Progenitor cell of endocrine pancreas (in vitro differentiated cells): ENCODE measurements around the gene RIMBP2. TPM values are rescaled to one million over a fixed set of nuclear protein-coding genes. Genes with fewer than 3 reads are reported as not detected.
"Not testable (repeated sequence)": the region's sequence is repeated elsewhere in the genome, so short reads cannot be mapped to it uniquely, and the experiment has no call there.

Source experiments
- DNase-seq: peaks from one replicate; pipeline ENCODE4 v3.0.0; 2021; ENCODE audit warnings: low spot score; ENCODE audit not compliant: unreplicated experiment
- H3K27ac Mint-ChIP-seq: 2 replicates; pipeline ENCODE4 v1.8.0; 2021; ENCODE audit warnings: mild to moderate bottlenecking, moderate library complexity, mixed read lengths
- H3K27me3 Mint-ChIP-seq: 2 replicates; pipeline ENCODE4 v1.8.0; 2021; ENCODE audit warnings: mixed read lengths
- H3K36me3 Mint-ChIP-seq: 2 replicates; pipeline ENCODE4 v1.8.0; 2022; ENCODE audit warnings: mixed read lengths; ENCODE audit not compliant: insufficient read depth
- H3K4me1 Mint-ChIP-seq: 2 replicates; pipeline ENCODE4 v1.8.0; 2021; ENCODE audit warnings: low read depth, mixed read lengths
- H3K4me3 Mint-ChIP-seq: 2 replicates; pipeline ENCODE4 v1.8.0; 2021; ENCODE audit warnings: low read depth, mild to moderate bottlenecking, moderate library complexity, mixed read lengths
- H3K9me3 Mint-ChIP-seq: 2 replicates; pipeline ENCODE4 v1.8.0; 2021; ENCODE audit warnings: low read depth, mixed read lengths
- total RNA-seq: library from RNA; stranded (reverse); gene quantifications from 2 replicates; pipeline ENCODE4 v1.2.1, GENCODE V29; 2021
- TF ChIP-seq, protein P1 (sequence below): fragments of 200-600 bp; sonication (generic); IDR thresholded peaks from one replicate; pipeline ENCODE4 v1.5.0; 2021; ENCODE audit warnings: antibody characterized with exemption, mild to moderate bottlenecking; ENCODE audit not compliant: unreplicated experiment

RIMBP2 gene
- total RNA-seq, 1 donor from 2014 or later = 31.6 TPM

DNA sequence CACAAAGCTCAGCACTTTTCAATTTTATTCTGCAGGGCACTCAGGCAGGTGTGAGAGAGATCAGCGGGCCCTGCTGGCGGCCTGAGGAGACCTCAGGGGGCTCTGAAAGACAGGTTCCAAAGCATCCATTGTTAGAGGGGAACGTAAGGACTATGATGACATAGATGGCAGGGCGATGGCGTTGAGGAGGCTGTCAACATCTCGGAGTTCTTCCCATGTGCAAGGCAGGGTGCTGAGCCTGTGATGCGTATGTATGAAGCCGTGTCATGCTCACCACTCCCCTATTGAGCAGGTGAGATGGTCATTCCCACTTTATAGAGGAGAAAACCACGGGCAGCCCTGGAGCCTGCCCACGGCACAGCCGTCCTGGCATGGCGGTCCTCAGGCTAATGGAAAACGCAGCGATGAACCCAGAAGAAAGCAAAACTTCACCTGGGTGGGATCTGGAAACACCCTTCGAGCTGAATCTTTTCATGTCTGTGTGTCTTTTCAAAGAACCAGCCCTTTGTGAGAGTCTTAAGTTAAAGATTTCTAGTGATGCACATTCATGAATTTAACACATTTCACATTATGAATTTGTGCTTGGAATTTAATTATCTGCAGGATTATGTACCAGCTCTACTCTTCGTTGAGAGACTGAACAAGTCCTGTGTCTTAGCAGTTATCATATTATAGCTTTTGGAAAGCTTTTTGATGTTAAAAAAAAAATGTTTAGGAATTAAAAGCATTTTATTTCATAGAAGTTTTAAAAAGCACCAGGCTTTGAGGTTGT lies 64.7 kb downstream of the RIMBP2 start:
- DNase-seq = no peak
- peaks cover 4% of the 10 kb centered on the region for H3K27me3 Mint-ChIP-seq
- H3K9me3 Mint-ChIP-seq = peaks cover 8% of the 10 kb centered on the region
- TF ChIP-seq, protein P1, sequence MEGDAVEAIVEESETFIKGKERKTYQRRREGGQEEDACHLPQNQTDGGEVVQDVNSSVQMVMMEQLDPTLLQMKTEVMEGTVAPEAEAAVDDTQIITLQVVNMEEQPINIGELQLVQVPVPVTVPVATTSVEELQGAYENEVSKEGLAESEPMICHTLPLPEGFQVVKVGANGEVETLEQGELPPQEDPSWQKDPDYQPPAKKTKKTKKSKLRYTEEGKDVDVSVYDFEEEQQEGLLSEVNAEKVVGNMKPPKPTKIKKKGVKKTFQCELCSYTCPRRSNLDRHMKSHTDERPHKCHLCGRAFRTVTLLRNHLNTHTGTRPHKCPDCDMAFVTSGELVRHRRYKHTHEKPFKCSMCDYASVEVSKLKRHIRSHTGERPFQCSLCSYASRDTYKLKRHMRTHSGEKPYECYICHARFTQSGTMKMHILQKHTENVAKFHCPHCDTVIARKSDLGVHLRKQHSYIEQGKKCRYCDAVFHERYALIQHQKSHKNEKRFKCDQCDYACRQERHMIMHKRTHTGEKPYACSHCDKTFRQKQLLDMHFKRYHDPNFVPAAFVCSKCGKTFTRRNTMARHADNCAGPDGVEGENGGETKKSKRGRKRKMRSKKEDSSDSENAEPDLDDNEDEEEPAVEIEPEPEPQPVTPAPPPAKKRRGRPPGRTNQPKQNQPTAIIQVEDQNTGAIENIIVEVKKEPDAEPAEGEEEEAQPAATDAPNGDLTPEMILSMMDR = no peak
- H3K4me1 Mint-ChIP-seq = peaks cover 4% of the 10 kb centered on the region
- H3K27ac Mint-ChIP-seq = no peak overlapping the region
- no peak overlapping the region for H3K4me3 Mint-ChIP-seq
- H3K36me3 Mint-ChIP-seq = no peaks in the 10 kb centered on the region

DNA sequence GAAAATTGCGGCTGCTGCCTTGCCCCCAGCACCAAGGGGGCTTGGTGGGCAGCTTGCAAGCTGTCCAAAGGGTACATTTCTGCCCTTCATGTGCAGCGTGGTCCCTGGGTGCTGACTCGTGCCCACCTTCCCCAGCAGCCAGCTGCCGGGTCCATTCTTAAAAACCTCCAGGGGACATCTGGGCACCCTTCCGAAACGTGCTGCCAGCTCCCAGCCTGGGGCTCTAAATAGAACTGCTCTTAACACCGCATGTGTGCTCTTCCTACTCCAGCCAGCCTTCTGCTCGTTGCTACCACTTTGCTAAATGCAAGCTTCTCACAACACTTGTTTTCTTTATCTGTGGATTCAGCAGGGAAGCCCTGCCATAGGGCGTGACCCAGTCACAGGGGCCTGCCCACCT lies 66.0 kb downstream of the RIMBP2 start:
- H3K4me3 Mint-ChIP-seq = no peak overlapping the region
- H3K27me3 Mint-ChIP-seq = peaks cover 4% of the 10 kb centered on the region
- peaks cover 4% of the 10 kb centered on the region for H3K4me1 Mint-ChIP-seq
- H3K36me3 Mint-ChIP-seq = no peaks in the 10 kb centered on the region
- no peak overlapping the region for H3K27ac Mint-ChIP-seq
- TF ChIP-seq, protein P1 = no peak
- H3K9me3 Mint-ChIP-seq = peaks cover 8% of the 10 kb centered on the region
- no peak for DNase-seq

DNA sequence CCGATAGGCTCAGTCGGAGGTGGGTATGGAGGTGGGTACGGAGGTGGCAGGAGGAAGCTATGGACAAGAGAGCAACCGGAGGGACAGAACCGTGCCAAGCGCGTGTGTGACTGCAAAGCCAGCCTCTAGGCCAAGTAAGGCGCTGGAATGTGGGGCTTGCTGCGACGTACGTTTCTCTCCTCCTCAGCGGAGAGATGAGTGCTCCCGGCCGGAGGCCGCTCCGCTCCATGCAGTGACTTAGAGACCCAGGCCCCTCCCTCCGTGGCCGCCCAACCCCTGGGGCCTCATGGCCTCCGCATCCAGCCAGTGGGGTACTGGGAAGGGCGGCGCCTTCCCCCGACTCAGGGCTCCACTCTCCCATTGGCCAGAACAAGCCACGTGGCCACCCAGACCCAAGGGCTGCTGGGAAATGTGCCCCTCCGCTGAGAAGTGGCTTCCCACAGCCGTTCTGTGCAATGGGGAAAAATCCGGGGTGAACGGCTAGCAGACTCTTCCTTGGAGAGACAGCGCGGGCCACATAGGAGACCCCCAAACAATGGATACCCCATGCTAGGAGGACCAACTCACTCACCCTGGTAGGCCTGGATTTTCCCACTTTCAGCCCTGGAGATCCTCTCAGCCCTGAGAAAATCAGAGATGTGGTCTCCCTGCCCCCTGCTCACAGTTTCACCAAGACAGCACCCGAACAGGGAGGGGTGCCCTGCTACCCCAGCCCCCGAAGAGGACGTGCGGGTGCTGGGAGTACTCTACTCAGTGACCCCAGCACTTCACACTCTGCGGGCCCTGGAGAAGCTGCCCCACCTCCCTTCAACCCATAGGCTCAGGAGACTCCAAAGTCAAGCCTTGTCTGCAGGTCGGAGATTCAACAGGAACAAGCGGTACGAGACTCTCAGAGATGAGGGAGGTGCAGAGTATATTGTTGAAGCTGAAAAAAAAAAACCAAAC lies 66.7 kb downstream of the RIMBP2 start:
- Mint-ChIP-seq H3K4me1 (peaks cover 4% of the 10 kb centered on the region), H3K4me3 (no peak overlapping the region), H3K27me3 (peaks cover 4% of the 10 kb centered on the region), H3K9me3 (peaks cover 8% of the 10 kb centered on the region), H3K27ac (no peak overlapping the region), H3K36me3 (no peaks in the 10 kb centered on the region)
- TF ChIP-seq, protein P1 = no peak
- DNase-seq = no peak

DNA sequence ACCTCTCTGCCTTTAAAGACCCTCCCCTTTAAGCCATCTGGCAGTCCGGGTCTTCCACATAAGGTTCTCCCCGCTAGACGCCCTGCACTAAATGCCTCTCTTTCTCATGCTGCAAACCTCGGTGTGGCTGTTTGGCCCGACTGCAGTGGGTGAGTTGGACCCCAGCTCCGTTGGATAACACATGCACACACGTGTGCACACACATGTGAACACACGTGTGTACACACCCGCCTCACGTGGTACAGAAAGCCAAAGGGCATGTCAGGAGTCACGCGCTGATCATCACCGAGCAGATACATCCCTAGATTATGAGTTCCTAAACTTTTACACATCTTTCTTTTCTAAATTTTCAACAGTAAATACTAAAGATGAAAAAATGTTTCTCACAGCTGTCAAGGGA lies 68.3 kb downstream of the RIMBP2 start:
- H3K4me3 Mint-ChIP-seq = no peak overlapping the region
- TF ChIP-seq, protein P1 = no peak
- peaks cover 5% of the 10 kb centered on the region for H3K9me3 Mint-ChIP-seq
- H3K27ac Mint-ChIP-seq = no peak overlapping the region
- no peak for DNase-seq
- peaks cover 4% of the 10 kb centered on the region for H3K4me1 Mint-ChIP-seq
- peaks cover 4% of the 10 kb centered on the region for H3K27me3 Mint-ChIP-seq
- no peaks in the 10 kb centered on the region for H3K36me3 Mint-ChIP-seq

DNA sequence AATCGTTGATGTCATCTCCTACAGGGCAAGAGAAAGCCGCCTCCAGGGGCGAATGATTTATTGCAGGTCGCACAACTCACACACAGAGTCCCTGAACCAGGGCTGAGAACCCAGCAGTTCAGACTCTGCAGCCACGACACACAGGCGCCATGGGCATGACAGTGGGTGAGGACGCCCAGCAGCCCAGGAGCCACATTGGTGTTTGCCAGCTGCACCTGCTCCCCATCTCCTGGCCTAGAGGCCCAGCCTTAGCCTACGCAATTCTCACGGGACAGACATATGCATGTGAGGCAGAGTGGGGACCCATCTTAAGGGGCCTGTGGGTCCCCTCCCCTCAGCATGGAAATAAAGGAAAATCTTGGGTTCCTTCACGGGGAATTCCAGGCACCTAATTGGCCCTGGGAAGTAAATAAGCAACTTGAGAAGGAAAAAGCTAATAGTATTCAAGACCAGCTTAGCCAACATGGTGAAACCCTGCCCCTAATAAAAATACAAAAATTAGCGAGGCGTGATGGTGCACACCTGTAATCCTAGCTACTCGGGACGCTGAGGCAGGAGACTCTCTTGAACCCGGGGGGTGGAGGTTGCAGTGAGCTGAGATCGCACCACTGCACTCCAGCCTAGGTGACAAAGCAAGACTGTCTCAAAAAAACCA lies 69.3 kb downstream of the RIMBP2 start:
- TF ChIP-seq, protein P1 = no peak
- Mint-ChIP-seq H3K4me3 (no peak overlapping the region), H3K27ac (no peak overlapping the region), H3K4me1 (peaks cover 4% of the 10 kb centered on the region), H3K36me3 (no peaks in the 10 kb centered on the region), H3K27me3 (peaks cover 4% of the 10 kb centered on the region), H3K9me3 (peaks cover under 1% of the 10 kb centered on the region)
- no peak for DNase-seq

DNA sequence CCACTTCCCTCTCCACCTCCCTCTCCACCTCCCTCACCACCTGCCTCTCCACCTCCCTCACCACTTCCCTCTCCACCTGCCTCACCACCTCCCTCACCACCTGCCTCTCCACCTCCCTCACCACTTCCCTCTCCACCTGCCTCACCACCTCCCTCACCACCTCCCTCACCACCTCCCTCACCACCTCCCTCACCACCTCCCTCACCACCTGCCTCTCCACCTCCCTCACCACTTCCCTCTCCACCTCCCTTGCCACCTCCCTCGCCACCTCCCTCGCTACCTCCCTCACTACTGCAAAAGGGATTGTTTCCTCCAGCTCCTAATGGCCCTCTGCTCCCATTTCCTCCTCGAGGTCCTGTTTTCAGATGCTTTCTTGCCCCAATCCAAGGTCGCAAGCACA lies 69.9 kb downstream of the RIMBP2 start:
- H3K27ac Mint-ChIP-seq, H3K27me3 Mint-ChIP-seq, DNase-seq, H3K36me3 Mint-ChIP-seq, H3K4me1 Mint-ChIP-seq, H3K4me3 Mint-ChIP-seq, H3K9me3 Mint-ChIP-seq: not testable (repeated sequence)
